GM18519 (cell line): Measurements from ENCODE around the gene RPSA.
"Not testable (repeated sequence)": the region's sequence is repeated elsewhere in the genome, so short reads cannot be mapped to it uniquely, and the experiment has no call there.

Source experiments
- ATAC-seq: cut with Tn5 transposase; IDR thresholded peaks from one replicate; pipeline ENCODE4 v1.9.1; 2021; ENCODE audit warnings: mild to moderate bottlenecking, moderate library complexity; ENCODE audit not compliant: unreplicated experiment, low FRiP score

Gene RPSA

DNA sequence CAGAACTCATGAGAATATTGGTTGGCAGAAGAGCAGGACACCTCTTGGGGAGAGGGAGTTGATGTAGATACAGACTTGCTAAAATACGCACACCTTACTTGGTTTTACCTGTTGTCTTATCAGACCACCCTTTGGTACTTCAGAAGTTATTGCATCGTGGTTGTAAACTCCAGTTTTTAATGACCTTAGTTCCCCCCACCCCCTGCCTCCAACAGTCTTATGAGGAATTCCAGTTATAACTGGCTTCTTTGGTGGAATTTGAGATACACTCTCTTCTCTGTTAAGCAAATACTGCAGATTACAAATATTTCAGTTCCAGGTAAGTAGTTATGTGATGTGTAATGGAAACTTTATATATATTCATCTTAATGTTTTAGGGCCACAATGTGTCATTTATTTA is 18.4 kb upstream of the RPSA start:
- ATAC-seq, result no peak

DNA sequence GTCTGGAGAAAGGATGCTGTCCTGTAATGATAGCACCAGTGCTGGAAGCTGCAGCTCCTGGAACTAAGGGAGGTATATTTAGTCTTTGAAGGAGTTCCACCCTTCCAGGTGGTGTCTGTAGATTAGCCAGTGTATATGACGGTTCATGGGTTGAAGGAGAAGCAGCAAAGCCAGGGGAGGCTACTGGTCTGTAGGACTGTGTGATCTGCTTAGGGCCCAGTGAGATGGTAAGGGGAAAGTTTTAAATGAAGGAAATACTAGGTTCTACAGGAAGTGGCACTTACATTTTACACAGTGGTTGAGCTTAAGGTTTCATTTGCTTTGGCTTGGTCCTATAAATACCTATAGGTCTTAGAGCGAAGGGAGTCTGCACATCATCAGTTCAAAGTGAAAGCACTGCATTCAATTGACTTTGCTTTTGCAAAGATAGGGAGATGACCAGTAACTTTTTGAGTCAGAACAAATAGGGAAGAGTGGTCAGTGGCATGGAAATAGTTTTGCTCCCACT is 17.7 kb upstream of the RPSA start:
- ATAC-seq, result peak; percentile 80

DNA sequence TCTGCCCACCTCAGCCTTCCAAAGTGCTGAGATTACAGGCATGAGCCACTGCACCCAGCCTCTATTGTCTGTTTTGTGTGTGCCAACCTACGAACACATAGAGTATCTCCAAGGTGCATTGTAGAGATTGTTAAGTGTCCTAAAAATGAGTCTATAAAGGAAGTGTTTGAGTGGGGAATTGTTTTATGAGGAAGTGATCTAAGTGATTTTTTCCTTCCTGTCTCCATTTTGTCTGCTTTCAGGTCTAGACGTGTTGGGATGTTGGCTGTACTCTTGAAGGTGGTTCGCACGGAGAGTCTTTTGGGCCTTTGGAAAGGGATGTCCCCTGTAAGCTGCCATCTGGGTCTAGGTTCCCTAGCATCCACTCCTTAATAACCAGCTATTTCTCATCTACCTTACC is 16.3 kb upstream of the RPSA start:
- no peak for ATAC-seq

DNA sequence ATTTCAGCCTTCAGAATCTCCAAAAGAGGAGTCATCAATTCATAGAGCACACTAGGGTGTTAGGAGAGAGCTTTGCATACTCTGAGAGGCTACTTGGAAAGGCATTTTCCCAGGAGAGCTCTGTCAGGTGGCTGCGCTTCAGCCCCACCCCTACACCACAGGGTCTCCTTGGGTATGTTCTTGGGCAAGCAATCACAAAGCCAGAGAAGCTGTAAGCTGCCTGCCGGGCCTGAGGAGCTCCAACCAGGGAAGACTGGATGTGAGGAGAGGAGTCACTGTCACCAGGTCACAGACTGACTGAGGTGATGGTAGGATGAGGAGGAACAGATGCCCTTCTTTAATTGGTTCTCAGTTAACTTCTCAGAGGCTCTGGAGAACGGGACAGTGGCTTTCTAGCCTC is 9.8 kb upstream of the RPSA start:
- no peak for ATAC-seq

DNA sequence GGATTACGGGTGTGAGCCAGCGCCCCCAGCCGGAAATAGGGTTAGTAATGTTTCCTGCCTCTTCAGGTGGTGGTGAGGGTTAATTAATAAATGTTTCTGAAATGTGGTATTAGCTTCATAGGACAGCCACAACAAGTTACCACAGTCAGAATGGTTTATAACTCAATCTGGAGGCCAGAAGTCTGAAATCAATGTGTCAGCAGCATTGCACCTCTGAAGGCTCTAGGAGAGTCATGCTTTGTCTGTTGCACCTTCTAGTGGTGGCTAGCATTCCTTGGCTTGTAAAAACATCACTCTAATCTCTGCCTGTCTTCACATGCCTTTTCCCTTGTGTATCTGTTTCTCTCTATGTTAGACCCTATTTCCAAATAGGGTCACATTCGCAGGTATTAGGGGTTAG is 7.8 kb upstream of the RPSA start:
- ATAC-seq, result no peak

DNA sequence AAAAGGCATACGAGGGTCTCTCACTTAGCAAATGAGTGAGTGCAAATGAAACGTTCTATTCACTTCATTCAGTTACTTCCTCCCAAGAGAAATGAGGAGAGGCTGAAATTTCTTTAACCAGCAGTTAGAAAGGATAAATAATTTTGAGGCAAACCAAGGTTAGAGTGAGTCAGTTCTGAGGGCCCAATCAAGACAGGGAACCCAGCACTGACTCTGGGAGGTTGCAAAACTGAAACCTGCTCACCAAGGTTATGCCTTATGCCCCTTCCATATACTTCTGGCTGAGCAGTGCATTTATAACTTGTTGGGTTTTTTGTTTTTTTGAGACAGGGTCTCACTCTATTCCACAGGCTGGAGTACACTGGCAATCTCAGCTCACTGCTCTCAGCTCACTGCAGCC is 4.5 kb upstream of the RPSA start:
- no peak for ATAC-seq

DNA sequence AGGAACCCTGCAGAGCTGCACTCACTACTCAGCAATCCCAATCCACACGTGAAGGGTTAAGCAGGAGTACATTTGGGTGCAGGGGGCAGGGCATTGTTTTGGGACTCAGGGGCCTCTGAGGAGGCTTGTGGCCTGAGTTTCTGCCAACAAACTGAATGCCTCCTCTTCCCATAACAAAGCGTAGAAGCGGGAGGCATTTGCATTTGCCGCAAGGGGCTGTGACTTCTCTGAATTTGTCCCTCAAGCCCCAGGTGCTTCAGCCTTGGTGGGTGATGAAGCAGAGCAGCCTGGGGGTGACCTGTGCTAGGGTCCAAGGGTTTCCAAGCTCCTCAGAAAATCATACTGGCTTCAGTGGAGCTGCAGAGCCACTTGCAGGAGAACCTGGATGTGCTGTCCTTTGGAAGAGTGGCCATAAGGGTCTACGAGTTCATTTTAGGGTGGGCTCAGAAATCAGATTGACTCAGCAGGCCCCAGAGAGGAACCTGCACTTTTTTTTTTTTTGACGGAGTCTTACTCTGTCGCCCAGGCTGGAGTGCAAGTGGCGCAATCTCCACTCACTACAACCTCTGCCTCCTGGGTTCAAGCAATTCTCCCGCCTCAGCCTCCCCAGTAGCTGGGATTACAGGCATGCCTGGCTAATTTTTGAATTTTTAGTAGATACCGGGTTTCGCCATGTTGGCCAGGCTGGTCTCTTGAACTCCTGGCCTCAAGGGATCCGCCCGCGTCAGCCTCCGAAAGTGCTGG is 1.4 kb upstream of the RPSA start:
- ATAC-seq, result no peak

DNA sequence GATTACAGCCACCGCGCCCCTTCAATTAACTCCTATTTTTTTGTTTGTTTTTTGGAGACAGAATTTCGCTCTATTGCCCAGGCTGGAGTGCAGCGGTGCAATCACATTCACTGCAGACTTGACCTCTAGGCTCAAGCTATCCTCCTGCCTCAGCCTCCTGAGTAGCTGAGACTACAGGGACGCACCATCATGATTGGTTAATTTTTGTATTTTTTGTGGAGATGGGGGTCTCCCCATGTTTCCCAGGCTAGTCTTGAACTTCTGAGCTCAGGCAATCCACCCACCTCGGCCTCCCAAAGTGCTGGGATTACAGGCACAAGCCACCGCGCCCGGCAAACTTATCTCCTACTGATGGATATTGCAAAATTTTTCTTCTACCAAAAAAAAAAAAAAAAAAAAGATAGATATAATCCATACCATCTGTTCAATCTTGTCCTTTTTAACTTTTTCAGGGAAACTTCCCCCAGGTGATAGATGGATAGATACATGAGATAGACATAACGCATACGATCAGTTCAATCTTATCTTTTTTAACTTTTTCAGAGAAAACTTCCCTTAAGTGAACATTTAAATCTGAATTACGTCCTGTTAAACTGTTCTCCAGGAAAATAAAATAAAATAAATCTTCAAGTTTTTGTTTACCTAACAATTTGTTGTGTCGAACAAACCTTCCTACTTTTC is 693 bp upstream of the RPSA start:
- ATAC-seq, result no peak

DNA sequence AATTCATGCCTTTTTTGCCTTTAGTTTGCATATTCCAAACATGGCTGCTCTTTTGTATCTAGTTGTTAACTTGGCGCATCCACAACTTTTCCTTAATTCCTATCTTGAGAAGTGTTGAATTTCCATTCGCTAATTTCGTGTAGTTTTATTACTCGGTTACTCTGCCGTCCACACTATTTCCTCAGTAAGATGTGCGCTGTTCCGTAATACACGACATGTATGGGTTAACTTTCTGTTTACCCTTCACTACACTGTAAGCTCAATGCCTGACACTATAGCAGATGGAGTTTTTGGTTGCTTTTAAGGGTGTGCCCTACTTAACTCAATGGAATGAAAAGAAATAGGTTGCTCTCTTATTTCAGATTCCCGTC is 724 bp downstream of the RPSA start:
- no peak for ATAC-seq

DNA sequence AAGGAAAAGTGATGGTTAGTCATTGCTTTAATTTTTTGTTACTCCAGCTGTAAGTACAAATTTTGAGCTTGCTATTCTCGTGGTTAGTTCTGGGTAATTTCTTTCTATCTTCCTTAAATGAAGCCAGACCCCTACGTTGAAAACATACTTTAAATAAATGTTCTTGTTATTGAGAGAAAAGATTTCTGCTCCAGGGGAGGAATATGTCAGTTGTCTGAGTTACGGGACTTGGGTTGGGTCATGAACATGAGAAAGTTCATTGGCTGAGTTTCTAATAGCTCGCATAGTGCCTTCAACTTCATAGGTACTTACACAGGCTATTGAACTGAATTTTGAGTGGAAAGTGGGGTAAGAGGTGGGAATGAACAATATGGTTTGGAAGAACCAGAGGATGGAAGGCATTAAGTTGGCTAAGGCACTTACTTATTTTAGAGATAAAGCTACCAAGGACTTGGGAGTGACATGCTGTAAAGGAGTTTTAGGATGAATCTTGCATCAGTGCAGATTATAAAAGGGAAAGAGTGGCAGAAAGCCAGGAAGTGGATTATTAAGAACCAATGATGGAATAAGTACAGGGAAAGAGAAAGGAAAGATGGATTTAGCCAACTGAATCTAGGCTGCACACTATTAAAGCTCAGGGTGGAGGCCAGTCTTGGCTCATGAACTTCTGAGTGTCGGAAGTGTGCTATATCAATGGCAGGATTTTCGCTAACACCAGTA is 1.4 kb downstream of the RPSA start:
- no peak for ATAC-seq

DNA sequence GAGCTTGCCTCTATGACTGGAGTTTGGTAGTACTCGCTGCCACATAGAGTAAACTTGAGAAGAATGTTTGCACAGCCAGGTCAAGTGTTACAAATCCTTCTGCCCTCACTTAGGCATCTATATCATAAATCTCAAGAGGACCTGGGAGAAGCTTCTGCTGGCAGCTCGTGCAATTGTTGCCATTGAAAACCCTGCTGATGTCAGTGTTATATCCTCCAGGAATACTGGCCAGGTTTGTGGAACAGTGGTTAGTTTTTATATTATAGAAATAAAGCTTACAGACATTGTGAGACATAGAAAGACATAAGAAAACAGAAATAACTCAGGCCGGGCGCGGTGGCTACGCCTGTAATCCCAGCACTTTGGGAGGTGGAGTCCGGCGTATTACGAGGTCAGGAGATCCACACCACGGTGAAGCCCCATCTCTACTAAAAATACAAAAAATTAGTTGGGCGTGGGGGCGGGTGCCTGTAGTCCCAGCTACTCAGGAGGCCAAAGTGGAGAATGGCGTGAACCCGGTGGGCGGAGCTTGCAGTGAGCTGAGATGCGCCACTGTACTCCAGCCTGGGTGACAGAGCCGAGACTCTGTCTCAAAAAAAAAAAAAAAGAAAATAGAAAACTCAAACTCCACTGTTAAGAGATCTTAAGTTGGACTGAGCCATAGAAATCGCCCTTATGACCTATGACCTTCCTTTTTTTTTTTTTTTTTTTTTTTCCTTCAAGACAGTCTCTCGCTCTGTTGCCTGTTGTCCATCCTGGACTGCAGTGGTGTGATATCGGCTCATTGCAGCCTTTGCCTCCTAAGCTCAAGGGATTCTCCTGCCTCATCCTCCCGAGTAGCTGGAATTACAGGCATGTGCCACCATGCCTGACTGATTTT is 2.2 kb downstream of the RPSA start:
- no peak for ATAC-seq

DNA sequence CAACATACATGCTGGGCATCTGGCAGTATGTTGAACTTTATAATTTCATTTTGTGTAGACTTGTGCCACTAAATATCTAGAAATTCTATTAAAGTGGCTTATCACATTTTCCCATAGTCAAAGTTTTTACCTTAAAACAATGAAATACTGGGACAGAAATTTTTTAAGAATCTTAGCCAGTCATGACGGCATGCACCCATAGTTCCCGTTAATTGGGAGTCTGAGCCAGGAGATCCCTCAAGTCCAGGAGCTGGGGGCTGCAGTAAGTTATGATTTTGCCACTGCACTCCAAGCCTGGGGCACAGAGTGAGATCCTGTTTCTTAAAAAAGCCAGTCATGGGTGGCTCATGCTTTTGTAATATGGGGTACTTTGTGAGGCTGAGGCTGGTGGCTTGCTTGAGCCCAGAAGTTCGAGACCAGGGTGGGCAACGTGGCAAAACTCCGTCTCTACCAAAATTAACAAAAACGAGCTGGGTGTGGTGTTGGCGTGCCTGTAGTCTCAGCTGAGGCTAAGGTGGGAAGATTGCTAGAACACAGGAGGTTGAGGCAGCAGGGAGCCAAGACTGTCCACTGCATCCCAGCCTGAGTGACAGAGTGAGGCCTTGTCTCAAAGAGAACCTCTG is 3.1 kb downstream of the RPSA start:
- ATAC-seq, result no peak

DNA sequence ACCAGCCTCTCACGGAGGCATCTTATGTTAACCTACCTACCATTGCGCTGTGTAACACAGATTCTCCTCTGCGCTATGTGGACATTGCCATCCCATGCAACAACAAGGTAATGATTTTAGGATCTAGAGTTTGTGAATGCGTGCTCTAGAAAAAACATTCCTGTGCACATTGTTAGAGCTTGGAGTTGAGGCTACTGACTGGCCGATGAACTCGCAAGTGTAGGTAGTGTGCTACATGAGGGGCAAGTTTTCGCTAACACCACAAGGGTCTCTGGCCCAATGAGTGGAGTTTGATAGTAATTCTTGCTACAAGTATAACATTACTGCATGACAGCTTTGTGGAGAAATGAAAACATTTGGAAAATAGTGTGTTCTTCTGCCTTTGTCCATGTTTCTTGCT is 4.4 kb downstream of the RPSA start:
- no peak for ATAC-seq

DNA sequence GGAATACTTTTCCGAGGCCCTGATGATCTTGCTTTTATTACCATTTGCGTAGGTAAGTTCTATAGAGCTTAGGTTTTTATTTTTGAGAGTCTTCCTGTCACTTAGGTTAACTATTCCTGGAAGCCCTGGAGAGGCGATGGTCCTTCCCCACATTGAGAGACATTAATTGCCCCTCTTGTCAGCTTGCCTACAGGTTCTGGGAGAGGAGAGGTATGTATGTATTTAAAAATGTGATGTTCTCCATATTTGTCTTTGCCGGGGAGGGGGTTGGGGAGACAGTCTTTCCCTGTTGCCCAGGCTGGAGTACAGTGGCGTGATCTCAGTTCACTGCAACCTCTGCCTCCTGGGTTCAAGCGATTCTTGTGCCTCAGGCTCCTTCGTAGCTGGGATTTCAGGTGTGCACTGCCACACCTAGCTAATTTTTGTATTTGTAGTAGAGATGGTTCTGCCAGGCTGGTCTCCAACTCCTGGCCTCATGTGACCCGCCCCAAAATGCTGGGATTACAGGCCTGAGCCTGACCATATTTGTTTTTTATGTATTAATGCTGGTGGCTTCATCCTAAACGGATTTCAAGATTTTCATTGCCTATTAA is 6.2 kb downstream of the RPSA start:
- no peak for ATAC-seq

DNA sequence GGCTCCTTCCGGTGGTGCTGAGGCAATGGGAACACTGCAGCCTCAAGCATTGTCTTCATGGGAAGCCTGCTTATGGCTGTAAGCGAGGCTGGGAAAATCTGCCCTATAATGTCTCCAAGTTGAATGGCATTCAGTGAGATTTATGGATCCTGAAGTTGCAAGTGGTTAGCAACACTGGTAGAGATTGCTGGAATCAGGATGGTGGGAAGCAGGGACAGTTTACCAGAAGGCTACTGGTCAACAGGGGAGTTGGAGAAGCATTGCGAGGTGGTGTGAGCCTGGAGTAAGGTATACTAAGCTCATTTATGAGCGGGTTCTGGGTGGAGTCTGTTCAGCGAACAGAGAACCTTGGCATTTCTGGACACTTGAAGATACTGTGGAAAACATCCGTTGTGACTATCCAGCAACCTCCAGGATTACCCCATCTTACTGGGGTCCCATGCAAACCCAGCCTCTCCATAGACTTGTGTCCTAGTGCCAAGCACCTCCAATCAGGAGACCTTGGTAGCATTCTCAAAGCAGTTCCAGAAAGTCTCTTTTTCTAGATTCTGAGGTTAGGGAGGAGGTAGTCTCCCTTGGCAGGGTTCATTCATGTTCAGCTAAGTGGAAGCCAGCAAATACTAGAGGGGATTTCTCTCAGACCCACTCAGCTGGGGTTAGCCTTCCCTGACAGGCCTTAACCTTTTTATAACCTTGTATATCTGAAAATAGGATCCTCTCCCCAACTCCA is 7.3 kb downstream of the RPSA start:
- no peak for ATAC-seq

DNA sequence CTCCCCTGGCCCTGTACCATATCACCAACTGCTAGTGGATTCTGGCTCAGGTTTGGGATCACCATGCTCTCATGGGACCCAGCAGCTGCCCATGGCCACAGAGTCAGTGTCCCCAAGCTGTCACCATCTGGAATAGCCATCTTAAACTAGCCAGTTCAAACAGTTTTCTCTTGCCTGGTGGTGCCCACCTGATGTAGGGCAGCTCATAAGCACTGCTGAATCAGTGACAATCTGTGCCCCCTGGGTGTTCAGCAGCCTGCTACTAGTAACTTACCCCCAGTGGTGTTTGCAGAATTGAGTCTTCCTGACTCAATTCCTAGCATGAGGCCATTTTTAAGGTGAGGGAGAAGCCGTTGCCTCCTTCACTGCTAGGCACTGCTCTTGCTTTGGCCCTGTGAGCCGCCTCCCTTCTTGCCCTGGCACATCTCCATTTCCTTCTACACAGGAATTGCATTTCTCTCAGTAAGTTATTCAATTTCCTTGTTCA is 7.9 kb downstream of the RPSA start:
- ATAC-seq, result no peak

DNA sequence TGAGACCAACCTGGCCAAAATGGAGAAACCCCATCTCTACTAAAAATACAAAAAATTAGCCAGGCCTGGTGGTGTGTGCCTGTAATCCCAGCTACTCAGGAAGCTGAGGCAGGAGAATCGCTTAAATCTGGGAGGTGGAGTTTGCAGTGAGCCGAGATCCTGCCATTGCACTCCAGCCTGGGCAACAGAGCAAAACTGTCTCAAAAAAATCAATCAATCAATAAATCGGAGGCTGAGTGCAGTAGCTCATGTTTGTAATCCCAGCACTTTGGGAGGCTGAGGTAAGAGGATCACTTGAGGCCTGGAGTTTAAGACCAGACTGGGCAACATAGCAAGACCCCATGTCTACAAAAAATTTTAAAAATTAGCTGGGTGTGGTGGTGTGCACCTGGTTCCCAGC is 8.8 kb downstream of the RPSA start:
- not testable (repeated sequence) for ATAC-seq

DNA sequence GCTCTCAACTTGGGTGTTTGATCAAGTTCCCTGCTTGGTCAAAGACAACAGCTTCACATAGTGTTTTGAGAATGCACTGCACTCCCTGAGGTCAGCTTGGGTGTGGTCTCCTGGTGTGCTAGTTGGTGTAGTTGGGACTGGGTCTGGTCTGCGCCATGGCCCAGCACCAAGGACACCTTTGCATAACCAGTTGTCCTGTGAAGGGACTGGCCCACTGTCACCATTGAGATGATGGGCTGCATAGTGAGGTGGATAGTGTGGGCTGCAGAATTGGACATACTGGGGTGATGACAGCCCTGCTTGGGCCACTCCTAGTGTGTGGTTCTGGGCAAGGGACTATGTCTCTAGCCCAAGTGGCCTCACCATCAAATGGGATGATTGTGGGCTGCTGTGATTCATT is 9.5 kb downstream of the RPSA start:
- ATAC-seq, result no peak

DNA sequence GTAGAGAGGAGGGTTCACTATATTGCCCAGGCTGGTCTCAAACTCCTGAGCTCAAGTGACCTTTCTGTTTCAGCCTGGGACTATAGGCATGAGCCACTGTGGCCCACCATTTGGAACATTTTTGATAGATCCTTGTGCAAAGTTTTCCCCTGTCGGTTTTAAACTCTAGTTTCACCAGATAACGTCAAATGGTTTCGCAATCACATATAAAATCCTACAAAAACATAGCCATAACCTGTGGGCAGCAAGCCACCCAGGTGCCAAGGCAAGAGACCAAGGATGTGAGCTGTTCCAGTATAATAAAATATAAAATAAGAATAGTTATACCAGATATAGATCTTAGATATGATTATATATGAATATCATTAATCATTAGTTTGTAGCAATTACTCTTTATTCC is 10.5 kb downstream of the RPSA start:
- not testable (repeated sequence) for ATAC-seq
